HFFc6 (cell line): Measurements from ENCODE around the gene SARNP. TPM values are rescaled to one million over a fixed set of nuclear protein-coding genes. Genes with fewer than 3 reads are reported as not detected.

ENCODE experiments used
- DNase-seq: peaks from one replicate; pipeline ENCODE4 v3.0.0-alpha.2; 2018
- H3K27ac Mint-ChIP-seq: 2 replicates; pipeline ENCODE4 v1.8.0; 2020; ENCODE audit warnings: mild to moderate bottlenecking, mixed read lengths
- H3K27me3 Mint-ChIP-seq: 2 replicates; pipeline ENCODE4 v1.8.0; 2021; ENCODE audit warnings: mild to moderate bottlenecking, moderate library complexity, mixed read lengths; ENCODE audit not compliant: insufficient read depth
- H3K36me3 Mint-ChIP-seq: 2 replicates; pipeline ENCODE4 v1.8.0; 2021; ENCODE audit warnings: low read depth, mixed read lengths
- H3K4me1 Mint-ChIP-seq: 2 replicates; pipeline ENCODE4 v1.8.0; 2020; ENCODE audit warnings: low read depth, mixed read lengths
- H3K4me3 Mint-ChIP-seq: 2 replicates; pipeline ENCODE4 v1.8.0; 2020; ENCODE audit warnings: mild to moderate bottlenecking, moderate library complexity, mixed read lengths
- H3K9me3 Mint-ChIP-seq: 2 replicates; pipeline ENCODE4 v1.8.0; 2020; ENCODE audit warnings: mild to moderate bottlenecking, mixed read lengths
- total RNA-seq, 6 experiments: library from RNA; stranded (reverse); fragmentation: NEBNext Ultra II Directional; extraction: Animal tissue kit (Norgen Biotek cat#: 25700); gene quantifications; 2 replicates in 1 of 6; 3 replicates in 5 of 6; pipeline ENCODE4 v1.2.3, GENCODE V29; 2021
- TF ChIP-seq, protein P1 (sequence below): fragments of 200-600 bp; sonication (generic); IDR thresholded peaks from 2 replicates; pipeline ENCODE4 v1.5.0; 2021; ENCODE audit warnings: antibody characterized with exemption, mild to moderate bottlenecking

Gene SARNP
- total RNA-seq, 6 experiments from 2014 or later, result 68.9 to 85.5 (median 78.4) TPM

DNA sequence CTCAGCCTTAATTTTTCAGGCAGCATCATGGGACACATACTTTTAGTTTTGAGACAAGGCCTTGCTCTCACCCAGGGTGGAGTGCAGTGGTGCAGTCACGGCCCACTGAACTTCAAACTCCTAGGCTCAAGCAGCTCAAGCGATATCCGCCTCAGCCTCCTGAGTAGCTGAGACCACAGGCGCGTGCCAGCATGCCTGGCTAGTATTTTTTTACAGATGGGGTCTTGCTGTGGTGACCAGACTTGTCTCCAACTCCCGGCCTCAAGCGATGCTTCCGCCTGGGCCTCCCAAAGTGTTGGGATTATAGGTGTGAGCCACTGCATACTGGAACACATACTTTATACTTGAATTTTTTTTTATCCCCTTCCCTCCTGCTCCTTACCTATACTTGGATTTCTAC lies 94.6 kb downstream of the SARNP start:
- DNase-seq, result no peak
- no peak overlapping the region for H3K4me3 Mint-ChIP-seq
- H3K36me3 Mint-ChIP-seq, result peaks cover 43% of the 10 kb centered on the region
- peak overlapping the region; percentile 67; the same call in 1 of the 2 replicates for H3K27ac Mint-ChIP-seq
- H3K9me3 Mint-ChIP-seq, result no peaks in the 10 kb centered on the region
- TF ChIP-seq, protein P1, sequence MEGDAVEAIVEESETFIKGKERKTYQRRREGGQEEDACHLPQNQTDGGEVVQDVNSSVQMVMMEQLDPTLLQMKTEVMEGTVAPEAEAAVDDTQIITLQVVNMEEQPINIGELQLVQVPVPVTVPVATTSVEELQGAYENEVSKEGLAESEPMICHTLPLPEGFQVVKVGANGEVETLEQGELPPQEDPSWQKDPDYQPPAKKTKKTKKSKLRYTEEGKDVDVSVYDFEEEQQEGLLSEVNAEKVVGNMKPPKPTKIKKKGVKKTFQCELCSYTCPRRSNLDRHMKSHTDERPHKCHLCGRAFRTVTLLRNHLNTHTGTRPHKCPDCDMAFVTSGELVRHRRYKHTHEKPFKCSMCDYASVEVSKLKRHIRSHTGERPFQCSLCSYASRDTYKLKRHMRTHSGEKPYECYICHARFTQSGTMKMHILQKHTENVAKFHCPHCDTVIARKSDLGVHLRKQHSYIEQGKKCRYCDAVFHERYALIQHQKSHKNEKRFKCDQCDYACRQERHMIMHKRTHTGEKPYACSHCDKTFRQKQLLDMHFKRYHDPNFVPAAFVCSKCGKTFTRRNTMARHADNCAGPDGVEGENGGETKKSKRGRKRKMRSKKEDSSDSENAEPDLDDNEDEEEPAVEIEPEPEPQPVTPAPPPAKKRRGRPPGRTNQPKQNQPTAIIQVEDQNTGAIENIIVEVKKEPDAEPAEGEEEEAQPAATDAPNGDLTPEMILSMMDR, result no peak
- peaks cover 88% of the 10 kb centered on the region for H3K4me1 Mint-ChIP-seq
- peaks cover 15% of the 10 kb centered on the region for H3K27me3 Mint-ChIP-seq

DNA sequence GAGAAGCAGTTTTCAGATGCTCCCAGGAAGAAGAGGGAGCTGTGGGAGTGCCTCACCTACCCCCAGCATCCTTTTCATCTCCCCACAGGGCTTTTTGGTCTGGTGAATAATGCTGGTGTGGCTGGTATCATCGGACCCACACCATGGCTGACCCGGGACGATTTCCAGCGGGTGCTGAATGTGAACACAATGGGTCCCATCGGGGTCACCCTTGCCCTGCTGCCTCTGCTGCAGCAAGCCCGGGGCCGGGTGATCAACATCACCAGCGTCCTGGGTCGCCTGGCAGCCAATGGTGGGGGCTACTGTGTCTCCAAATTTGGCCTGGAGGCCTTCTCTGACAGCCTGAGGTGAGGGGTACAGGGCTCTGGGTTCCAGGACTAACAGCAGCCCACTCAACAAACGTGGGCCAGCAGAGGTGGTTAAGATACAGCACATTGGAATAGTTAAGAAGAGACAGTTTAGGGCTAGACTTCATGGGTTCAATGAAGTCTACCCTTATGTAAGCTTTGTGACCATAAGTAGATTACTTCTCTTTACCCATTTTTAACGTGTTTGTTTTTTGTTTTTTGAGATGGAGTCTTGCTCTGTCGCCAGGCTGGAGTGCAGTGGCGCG lies 95.8 kb downstream of the SARNP start:
- H3K4me1 Mint-ChIP-seq, result peaks cover 91% of the 10 kb centered on the region
- peak overlapping the region; percentile 60; the same call in 1 of the 2 replicates for H3K4me3 Mint-ChIP-seq
- peak overlapping the region; percentile 90 for H3K27ac Mint-ChIP-seq
- H3K9me3 Mint-ChIP-seq, result no peaks in the 10 kb centered on the region
- DNase-seq, result no peak
- H3K36me3 Mint-ChIP-seq, result peaks cover 32% of the 10 kb centered on the region
- H3K27me3 Mint-ChIP-seq, result peaks cover 13% of the 10 kb centered on the region
- TF ChIP-seq, protein P1, result no peak

DNA sequence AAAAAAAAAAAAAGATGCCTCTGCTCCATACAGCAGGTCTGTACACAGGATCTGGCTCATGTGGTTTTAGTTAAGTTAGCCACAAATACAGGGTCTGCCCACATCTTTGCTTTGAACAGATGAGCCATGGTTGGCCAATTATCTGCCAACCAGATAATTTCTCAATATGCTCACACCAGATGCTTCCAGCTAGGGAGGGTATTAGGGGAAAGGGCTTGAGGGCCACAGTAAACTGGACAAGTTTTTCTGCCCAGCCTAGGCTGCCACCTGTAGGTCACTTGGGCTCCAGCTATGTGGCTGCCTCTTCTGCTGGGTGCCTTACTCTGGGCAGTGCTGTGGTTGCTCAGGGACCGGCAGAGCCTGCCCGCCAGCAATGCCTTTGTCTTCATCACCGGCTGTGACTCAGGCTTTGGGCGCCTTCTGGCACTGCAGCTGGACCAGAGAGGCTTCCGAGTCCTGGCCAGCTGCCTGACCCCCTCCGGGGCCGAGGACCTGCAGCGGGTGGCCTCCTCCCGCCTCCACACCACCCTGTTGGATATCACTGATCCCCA lies 96.6 kb downstream of the SARNP start:
- Mint-ChIP-seq H3K27me3 (peaks cover 18% of the 10 kb centered on the region), H3K4me3 (peak overlapping the region; percentile 60), H3K4me1 (peaks cover 88% of the 10 kb centered on the region), H3K36me3 (peaks cover 27% of the 10 kb centered on the region), H3K9me3 (no peaks in the 10 kb centered on the region), H3K27ac (peak overlapping the region; percentile 90)
- DNase-seq, result peak; percentile 98
- TF ChIP-seq, protein P1, result peak; percentile 80

DNA sequence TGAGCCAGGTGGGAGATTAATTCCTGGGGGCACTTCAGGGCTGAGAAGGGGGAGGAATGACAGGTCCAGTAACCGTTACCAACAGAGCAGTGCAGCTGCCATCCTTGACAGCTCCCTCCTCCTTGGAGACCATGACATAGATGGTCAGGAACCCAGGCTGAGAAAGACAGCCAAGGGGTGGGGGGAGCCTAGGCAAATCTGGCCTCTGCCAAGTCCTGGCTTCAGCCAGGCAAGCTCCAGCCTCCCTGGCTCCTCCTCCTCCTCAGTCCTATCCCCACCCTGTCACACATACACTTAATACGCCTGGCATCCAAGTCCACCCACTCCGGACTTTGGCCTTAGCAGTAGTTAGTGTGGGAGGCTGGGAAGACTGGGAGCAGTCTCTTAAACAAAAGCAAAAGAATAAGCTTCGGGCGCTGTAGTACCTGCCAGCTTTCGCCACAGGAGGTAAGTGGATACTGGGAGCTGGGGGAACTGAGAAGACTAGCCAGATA lies 97.4 kb downstream of the SARNP start, which contains the start of gene RDH5:
Gene RDH5, plus strand, starts transcription at position 323 of the 494 bp plus-strand sequence. CDS start 792 bp downstream, outside the sequence.
- Mint-ChIP-seq H3K9me3 (no peaks in the 10 kb centered on the region), H3K4me3 (peak within 1 kb of the TSS; percentile 60), H3K4me1 (peaks cover 87% of the 10 kb centered on the region), H3K27me3 (peaks cover 21% of the 10 kb centered on the region), H3K36me3 (peaks cover 18% of the 10 kb centered on the region), H3K27ac (peak within 1 kb of the TSS; percentile 90)
- peak; percentile 72 for DNase-seq
- TF ChIP-seq, protein P1, result no peak

DNA sequence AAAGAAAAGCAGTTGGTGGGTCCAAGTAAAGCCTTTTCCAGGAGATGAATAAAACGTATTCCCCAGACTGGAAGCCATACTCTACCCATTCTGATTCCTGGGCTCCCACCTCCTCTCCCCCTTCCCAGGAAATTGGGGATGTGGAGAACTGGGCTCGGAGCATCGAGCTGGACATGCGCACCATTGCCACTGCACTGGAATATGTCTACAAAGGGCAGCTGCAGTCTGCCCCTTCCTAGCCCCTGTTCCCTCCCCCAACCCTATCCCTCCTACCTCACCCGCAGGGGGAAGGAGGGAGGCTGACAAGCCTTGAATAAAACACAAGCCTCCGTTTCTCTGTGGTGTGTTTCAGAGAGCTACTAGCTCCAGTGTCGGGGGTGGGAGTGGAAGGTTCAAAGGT lies 98.2 kb downstream of the SARNP start:
- peaks cover 80% of the 10 kb centered on the region for H3K4me1 Mint-ChIP-seq
- no peak for DNase-seq
- H3K4me3 Mint-ChIP-seq, result peak overlapping the region; percentile 60
- peaks cover 11% of the 10 kb centered on the region for H3K36me3 Mint-ChIP-seq
- H3K27me3 Mint-ChIP-seq, result peaks cover 21% of the 10 kb centered on the region
- TF ChIP-seq, protein P1, result no peak
- H3K27ac Mint-ChIP-seq, result peak overlapping the region; percentile 90
- no peaks in the 10 kb centered on the region for H3K9me3 Mint-ChIP-seq
